Cardiac fibroblast (primary cell): ENCODE results near the gene HP1BP3.

Experiments
- DNase-seq, 2 donors: peaks; one replicate each; pipeline versions ENCODE4 v3.0.0 to v3.0.0-alpha.2; 2010; ENCODE audit warnings: low read depth in 2 of 2
- H3K4me3 ChIP-seq, 2 donors: replicated peaks in 1 of 2; 1 replicate in 1 of 2; 2 replicates in 1 of 2; pipeline ENCODE4 v1.5.1; 2011; ENCODE audit warnings: low read depth in 2 of 2, low read length in 2 of 2, mild to moderate bottlenecking in 2 of 2, moderate library complexity in 1 of 2
- CTCF ChIP-seq: IDR thresholded peaks from one replicate; pipeline ENCODE4 v1.5.1; 2011; ENCODE audit warnings: low read depth, mild to moderate bottlenecking, low read length, inconsistent platforms

HP1BP3 gene

GRCh38 chr1:20742671-20743070 is 44.4 kb downstream of the HP1BP3 start:
- TF ChIP-seq CTCF: no peak
- H3K4me3 ChIP-seq: no peak overlapping the region
- DNase-seq: peak in 1 of 2 donors; percentile 24

- no peak for TF ChIP-seq CTCF
- H3K4me3 ChIP-seq: no peak overlapping the region
- no peak for DNase-seq
Measured at GRCh38 chr1:20740781-20741180, 46.3 kb downstream of the HP1BP3 start.

GRCh38 chr1:20739225-20739624 is 47.9 kb downstream of the HP1BP3 start:
- no peak overlapping the region for H3K4me3 ChIP-seq
- peak; percentile 61 to 67 for DNase-seq
- TF ChIP-seq CTCF: no peak

- TF ChIP-seq CTCF: no peak
- peak in 1 of 2 donors; percentile 18 for DNase-seq
Measured at GRCh38 chr1:20735581-20736111, 51.5 kb downstream of the HP1BP3 start.

GRCh38 chr1:20733360-20733975 is 53.6 kb downstream of the HP1BP3 start:
- no peak for TF ChIP-seq CTCF
- no peak for DNase-seq
- H3K4me3 ChIP-seq: no peak overlapping the region

More at GRCh38 chr1:20735581-20736111, 51.5 kb downstream of the HP1BP3 start:
- no peak overlapping the region for H3K4me3 ChIP-seq

GRCh38 chr1:20732588-20733359 is 54.3 kb downstream of the HP1BP3 start, which contains the start of gene SH2D5:
TSS of gene SH2D5 (minus strand) at chr1:20732703. CDS start at chr1:20728044, 4,659 bp downstream.
- H3K4me3 ChIP-seq: peak within 1 kb of the TSS; percentile 60 to 62
- peak; percentile 95 to 99 for DNase-seq
- peak; percentile 22 for TF ChIP-seq CTCF
